Trophoblast cell (in vitro differentiated cells and primary cell): ENCODE measurements around the gene ADAM23.

Experiments used
- DNase-seq, 2 donors: peaks; one replicate each; pipeline ENCODE4 v3.0.0-alpha.2; 2016
- H2AFZ ChIP-seq: 2 replicates; pipeline ENCODE4 v1.6.1; 2013; ENCODE audit warnings: low read length, moderate library complexity, mild to moderate bottlenecking; ENCODE audit not compliant: insufficient read depth, poor library complexity
- H2AK5ac ChIP-seq: 2 replicates; pipeline ENCODE4 v1.6.1; 2013; ENCODE audit warnings: mild to moderate bottlenecking, low read length
- H2BK120ac ChIP-seq: 2 replicates; pipeline ENCODE4 v1.6.1; 2013; ENCODE audit warnings: low read length, mild to moderate bottlenecking, moderate library complexity; ENCODE audit not compliant: insufficient read depth, poor library complexity
- H2BK12ac ChIP-seq: 2 replicates; pipeline ENCODE4 v1.6.1; 2013; ENCODE audit warnings: mild to moderate bottlenecking, low read length, moderate library complexity
- H2BK5ac ChIP-seq: 2 replicates; pipeline ENCODE4 v1.6.1; 2013; ENCODE audit warnings: low read length, low read depth, moderate library complexity, mild to moderate bottlenecking; ENCODE audit not compliant: poor library complexity
- H3K14ac ChIP-seq: 2 replicates; pipeline ENCODE4 v1.6.1; 2013; ENCODE audit warnings: mild to moderate bottlenecking, low read length
- H3K18ac ChIP-seq: 2 replicates; pipeline ENCODE4 v1.6.1; 2013; ENCODE audit warnings: mild to moderate bottlenecking, low read length
- H3K23ac ChIP-seq: 2 replicates; pipeline ENCODE4 v1.6.1; 2013; ENCODE audit warnings: low read length
- H3K27ac ChIP-seq: 2 replicates; pipeline ENCODE4 v1.5.1; 2013; ENCODE audit warnings: low read depth, mild to moderate bottlenecking, inconsistent platforms, low read length, moderate library complexity
- H3K27me3 ChIP-seq: 2 replicates; pipeline ENCODE4 v1.6.1; 2013; ENCODE audit warnings: inconsistent platforms, mild to moderate bottlenecking, low read length, moderate library complexity; ENCODE audit not compliant: insufficient read depth
- H3K36me3 ChIP-seq, 2 experiments: 1 replicate in 1 of 2; 2 replicates in 1 of 2; pipeline ENCODE4 v1.6.1; 2013; ENCODE audit warnings: low read length in 2 of 2, mild to moderate bottlenecking in 2 of 2, moderate library complexity in 1 of 2; ENCODE audit not compliant: insufficient read depth in 2 of 2, control insufficient read depth in 1 of 2
- H3K4ac ChIP-seq: 2 replicates; pipeline ENCODE4 v1.6.1; 2013; ENCODE audit warnings: low read depth, mild to moderate bottlenecking, low read length, moderate library complexity
- H3K4me1 ChIP-seq, 2 experiments: 1 replicate in 1 of 2; 2 replicates in 1 of 2; pipeline ENCODE4 v1.6.1; 2013; ENCODE audit warnings: low read length in 2 of 2, mild to moderate bottlenecking in 2 of 2, moderate library complexity in 1 of 2; ENCODE audit not compliant: insufficient read depth in 2 of 2, control insufficient read depth in 1 of 2
- H3K4me2 ChIP-seq: 2 replicates; pipeline ENCODE4 v1.6.1; 2013; ENCODE audit warnings: inconsistent platforms, mild to moderate bottlenecking, low read length, moderate library complexity
- H3K4me3 ChIP-seq: 2 replicates; pipeline ENCODE4 v1.5.1; 2013; ENCODE audit warnings: mild to moderate bottlenecking, low read depth, low read length, inconsistent platforms
- H3K79me1 ChIP-seq: one replicate; pipeline ENCODE4 v1.6.1; 2013; ENCODE audit warnings: low read length
- H3K79me2 ChIP-seq: 2 replicates; pipeline ENCODE4 v1.6.1; 2013; ENCODE audit warnings: low read length, mild to moderate bottlenecking; ENCODE audit not compliant: control insufficient read depth, insufficient read depth, poor library complexity
- H3K9ac ChIP-seq: 2 replicates; pipeline ENCODE4 v1.6.1; 2013; ENCODE audit warnings: mild to moderate bottlenecking, low read length
- H3K9me3 ChIP-seq: 2 replicates; pipeline ENCODE4 v1.6.1; 2013; ENCODE audit warnings: low read depth, mild to moderate bottlenecking, control low read depth, inconsistent platforms, low read length; ENCODE audit not compliant: insufficient read depth
- H4K12ac ChIP-seq: 2 replicates; pipeline ENCODE4 v1.6.1; 2013; ENCODE audit warnings: low read depth, mild to moderate bottlenecking, low read length, moderate library complexity
- H4K8ac ChIP-seq: 2 replicates; pipeline ENCODE4 v1.6.1; 2013; ENCODE audit warnings: low read depth, mild to moderate bottlenecking, low read length, moderate library complexity
- H4K91ac ChIP-seq: one replicate; pipeline ENCODE4 v1.6.1; 2013; ENCODE audit warnings: low read depth, mild to moderate bottlenecking, low read length, moderate library complexity
- WGBS: extraction: QIAGEN DNeasy Blood & Tissue Kit; methylation state at CpG from one replicate; pipeline ENCODE4 v1.1.7; 2013; ENCODE audit warnings: missing lambda C conversion rate; ENCODE audit not compliant: insufficient read length, insufficient coverage; ENCODE audit errors: extremely low coverage; 5-methylcytosine and 5-hydroxymethylcytosine counted together

Gene ADAM23

DNA sequence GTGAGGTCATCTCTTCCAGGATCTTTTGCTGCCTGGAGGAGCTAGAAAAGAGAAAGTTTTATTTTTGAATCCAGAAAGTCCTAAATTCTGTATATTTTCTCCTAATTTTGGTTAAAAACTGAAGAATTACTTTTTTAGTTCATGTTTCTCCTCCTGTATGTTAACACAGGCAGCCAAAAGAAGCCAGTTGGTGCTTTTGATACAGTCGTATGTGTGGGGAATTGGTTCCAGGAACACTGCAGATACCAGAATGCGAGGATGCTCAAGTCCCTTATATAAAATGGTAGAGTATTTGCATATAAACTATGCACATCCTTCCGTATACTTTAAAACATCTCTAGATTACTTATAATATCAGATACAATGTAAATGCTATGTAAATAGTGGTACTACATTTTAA lies 22.6 kb upstream of the ADAM23 start:
- no peak overlapping the region for H3K14ac ChIP-seq
- H4K12ac ChIP-seq, result no peak overlapping the region
- H3K36me3 ChIP-seq, result no peaks in the 10 kb centered on the region
- no peak overlapping the region for H2AFZ ChIP-seq
- H3K79me2 ChIP-seq, result no peaks in the 10 kb centered on the region
- no peaks in the 10 kb centered on the region for H3K27me3 ChIP-seq
- H3K9ac ChIP-seq, result no peak overlapping the region
- no peak overlapping the region for H4K91ac ChIP-seq
- H3K4me1 ChIP-seq, result no peaks in the 10 kb centered on the region
- no peak for DNase-seq
- no CpG with 5 or more reads among the region's 3 CpGs for WGBS
- H3K9me3 ChIP-seq, result no peaks in the 10 kb centered on the region
- H3K18ac ChIP-seq, result no peak overlapping the region
- H3K23ac ChIP-seq, result no peak overlapping the region
- H2BK12ac ChIP-seq, result no peak overlapping the region
- no peak overlapping the region for H3K27ac ChIP-seq
- H3K4ac ChIP-seq, result no peak overlapping the region
- H2BK120ac ChIP-seq, result no peak overlapping the region
- H3K4me2 ChIP-seq, result no peak overlapping the region
- no peak overlapping the region for H4K8ac ChIP-seq
- no peak overlapping the region for H2BK5ac ChIP-seq
- H3K4me3 ChIP-seq, result no peak overlapping the region
- no peak overlapping the region for H2AK5ac ChIP-seq
- H3K79me1 ChIP-seq, result no peaks in the 10 kb centered on the region

DNA sequence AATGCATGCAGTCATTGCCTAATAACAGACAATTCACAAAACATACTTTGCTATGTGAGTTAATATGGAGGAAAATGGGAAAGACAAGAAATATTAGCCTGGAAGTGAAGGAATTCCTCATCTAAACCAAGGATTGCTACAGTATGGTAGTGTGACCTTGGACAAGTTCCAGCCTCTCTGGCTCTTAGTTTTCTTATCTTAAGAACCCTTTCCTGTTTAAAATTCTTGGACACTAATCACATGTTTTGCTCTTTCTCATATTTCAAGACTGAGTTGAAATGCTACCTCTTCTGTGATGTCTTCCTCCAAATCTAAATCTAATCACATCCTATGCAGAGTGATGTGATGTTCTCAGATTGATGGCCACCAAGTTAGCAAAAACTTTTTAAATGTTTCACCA lies 20.8 kb upstream of the ADAM23 start:
- H3K36me3 ChIP-seq, result no peaks in the 10 kb centered on the region
- H3K79me2 ChIP-seq, result no peaks in the 10 kb centered on the region
- H2AK5ac ChIP-seq, result no peak overlapping the region
- H3K27ac ChIP-seq, result no peak overlapping the region
- no peak overlapping the region for H3K18ac ChIP-seq
- no peak overlapping the region for H3K23ac ChIP-seq
- no peaks in the 10 kb centered on the region for H3K9me3 ChIP-seq
- no peaks in the 10 kb centered on the region for H3K4me1 ChIP-seq
- H3K14ac ChIP-seq, result no peak overlapping the region
- no peak overlapping the region for H2BK12ac ChIP-seq
- no peak overlapping the region for H3K4me2 ChIP-seq
- no peak for DNase-seq
- no peak overlapping the region for H3K4ac ChIP-seq
- no peak overlapping the region for H4K8ac ChIP-seq
- H4K91ac ChIP-seq, result no peak overlapping the region
- H2BK5ac ChIP-seq, result no peak overlapping the region
- H3K79me1 ChIP-seq, result no peaks in the 10 kb centered on the region
- no peak overlapping the region for H2BK120ac ChIP-seq
- H3K9ac ChIP-seq, result no peak overlapping the region
- no peaks in the 10 kb centered on the region for H3K27me3 ChIP-seq
- H3K4me3 ChIP-seq, result no peak overlapping the region
- H4K12ac ChIP-seq, result no peak overlapping the region
- H2AFZ ChIP-seq, result no peak overlapping the region

DNA sequence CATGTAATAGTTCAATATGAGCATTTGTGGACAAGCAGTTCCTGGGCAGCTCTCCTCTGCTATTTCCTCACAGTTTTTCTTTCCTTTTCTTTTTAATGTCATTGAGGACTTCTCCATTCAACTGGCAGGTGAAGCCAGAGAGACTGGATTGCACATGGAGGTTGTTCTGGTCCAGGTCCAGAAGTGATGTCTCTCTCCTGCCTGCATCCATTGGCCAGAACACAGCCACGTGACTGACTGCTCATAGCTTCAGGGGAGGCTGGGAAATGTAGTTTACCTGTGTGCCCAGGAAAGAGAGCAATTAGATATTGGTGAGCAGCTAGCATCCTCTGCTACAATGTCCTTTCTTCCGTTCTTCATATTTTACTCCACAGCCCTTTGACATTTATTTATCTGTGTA lies 20.2 kb upstream of the ADAM23 start:
- no peak overlapping the region for H2AK5ac ChIP-seq
- H3K9me3 ChIP-seq, result no peaks in the 10 kb centered on the region
- no peak overlapping the region for H3K9ac ChIP-seq
- no peak overlapping the region for H3K4ac ChIP-seq
- no peak overlapping the region for H2AFZ ChIP-seq
- H3K79me2 ChIP-seq, result no peaks in the 10 kb centered on the region
- no peaks in the 10 kb centered on the region for H3K27me3 ChIP-seq
- no peak overlapping the region for H3K23ac ChIP-seq
- no peaks in the 10 kb centered on the region for H3K36me3 ChIP-seq
- H3K27ac ChIP-seq, result no peak overlapping the region
- no peak overlapping the region for H4K8ac ChIP-seq
- WGBS, result no CpG with 5 or more reads among the region's 2 CpGs
- H3K18ac ChIP-seq, result no peak overlapping the region
- no peak overlapping the region for H3K14ac ChIP-seq
- H2BK120ac ChIP-seq, result no peak overlapping the region
- H2BK5ac ChIP-seq, result no peak overlapping the region
- H3K79me1 ChIP-seq, result no peaks in the 10 kb centered on the region
- H4K91ac ChIP-seq, result no peak overlapping the region
- no peak overlapping the region for H3K4me2 ChIP-seq
- H2BK12ac ChIP-seq, result no peak overlapping the region
- no peak overlapping the region for H4K12ac ChIP-seq
- no peak overlapping the region for H3K4me3 ChIP-seq
- H3K4me1 ChIP-seq, result no peaks in the 10 kb centered on the region
- DNase-seq, result peak in 1 of 2 donors; percentile 18

DNA sequence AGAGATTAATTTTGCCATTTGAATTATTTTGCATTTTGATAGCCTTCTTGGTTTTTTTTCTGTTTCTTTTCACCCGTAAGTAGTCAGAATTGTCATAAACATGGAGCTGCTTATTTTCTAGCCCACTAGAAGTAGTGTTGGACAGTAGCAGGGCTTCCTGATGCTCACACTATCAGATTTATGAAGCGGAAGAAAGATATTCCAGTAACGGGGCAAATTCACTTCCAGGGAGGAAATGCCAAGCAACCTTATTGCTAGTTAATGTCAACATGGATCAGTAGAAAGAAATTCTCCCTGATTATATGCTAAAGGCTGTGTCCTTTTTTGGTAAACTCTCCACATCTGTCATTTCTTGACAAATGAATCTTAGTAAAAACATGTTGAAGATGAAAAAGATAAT lies 19.2 kb upstream of the ADAM23 start:
- Histone ChIP-seq H3K27ac (no peak overlapping the region), H4K12ac (no peak overlapping the region), H3K4me3 (no peak overlapping the region), H2BK5ac (no peak overlapping the region), H3K9ac (no peak overlapping the region), H2BK12ac (no peak overlapping the region), H3K9me3 (no peaks in the 10 kb centered on the region), H2AFZ (no peak overlapping the region), H3K18ac (no peak overlapping the region), H3K27me3 (no peaks in the 10 kb centered on the region), H3K36me3 (no peaks in the 10 kb centered on the region), H3K14ac (no peak overlapping the region), H4K91ac (no peak overlapping the region), H2AK5ac (no peak overlapping the region), H3K79me2 (no peaks in the 10 kb centered on the region), H3K4me1 (no peaks in the 10 kb centered on the region), H3K23ac (no peak overlapping the region), H2BK120ac (no peak overlapping the region), H3K4me2 (no peak overlapping the region), H4K8ac (no peak overlapping the region), H3K79me1 (no peaks in the 10 kb centered on the region), H3K4ac (no peak overlapping the region)
- no CpG with 5 or more reads among the region's 3 CpGs for WGBS
- DNase-seq, result no peak

DNA sequence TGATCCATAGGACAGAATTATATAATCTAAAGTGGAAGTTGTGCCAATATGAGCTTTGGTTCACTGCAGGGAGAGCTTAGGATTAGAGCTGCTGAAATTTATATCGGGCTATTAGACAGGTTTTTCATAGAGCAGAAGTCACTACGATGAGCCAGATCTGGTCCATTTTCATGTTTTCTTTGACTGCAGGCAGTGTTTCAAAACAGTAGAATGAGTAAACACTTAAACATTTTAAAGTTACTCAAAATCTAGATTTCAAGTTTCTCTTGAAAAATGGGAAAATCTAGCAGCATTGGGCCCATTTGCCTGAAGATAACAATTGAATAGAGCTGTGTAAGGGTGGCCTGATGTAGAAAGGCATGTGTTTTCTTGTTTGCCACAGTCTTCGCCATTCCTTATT lies 14.5 kb upstream of the ADAM23 start:
- Histone ChIP-seq H4K12ac (no peak overlapping the region), H4K8ac (no peak overlapping the region), H3K27ac (no peak overlapping the region), H3K27me3 (no peaks in the 10 kb centered on the region), H3K4me2 (no peak overlapping the region), H2BK5ac (no peak overlapping the region), H3K4me1 (no peaks in the 10 kb centered on the region), H3K14ac (no peak overlapping the region), H3K23ac (no peak overlapping the region), H3K9ac (no peak overlapping the region), H2AK5ac (no peak overlapping the region), H3K36me3 (no peaks in the 10 kb centered on the region), H3K18ac (no peak overlapping the region), H4K91ac (no peak overlapping the region), H3K9me3 (no peaks in the 10 kb centered on the region), H3K4ac (no peak overlapping the region), H2BK12ac (no peak overlapping the region), H3K79me1 (no peaks in the 10 kb centered on the region), H2AFZ (no peak overlapping the region), H3K79me2 (no peaks in the 10 kb centered on the region), H2BK120ac (no peak overlapping the region), H3K4me3 (no peak overlapping the region)
- WGBS, result no CpG with 5 or more reads among the region's 3 CpGs
- DNase-seq, result peak in 1 of 2 donors; percentile 75
